Activated T-cell treated with anti-CD3 and anti-CD28 coated beads for 4 hours (primary cell): ENCODE measurements around the gene GPR22.

Experiments
- DNase-seq: peaks from one replicate; pipeline ENCODE4 v3.0.0-alpha.2; 2020

GPR22 gene, protein sequence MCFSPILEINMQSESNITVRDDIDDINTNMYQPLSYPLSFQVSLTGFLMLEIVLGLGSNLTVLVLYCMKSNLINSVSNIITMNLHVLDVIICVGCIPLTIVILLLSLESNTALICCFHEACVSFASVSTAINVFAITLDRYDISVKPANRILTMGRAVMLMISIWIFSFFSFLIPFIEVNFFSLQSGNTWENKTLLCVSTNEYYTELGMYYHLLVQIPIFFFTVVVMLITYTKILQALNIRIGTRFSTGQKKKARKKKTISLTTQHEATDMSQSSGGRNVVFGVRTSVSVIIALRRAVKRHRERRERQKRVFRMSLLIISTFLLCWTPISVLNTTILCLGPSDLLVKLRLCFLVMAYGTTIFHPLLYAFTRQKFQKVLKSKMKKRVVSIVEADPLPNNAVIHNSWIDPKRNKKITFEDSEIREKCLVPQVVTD

DNA sequence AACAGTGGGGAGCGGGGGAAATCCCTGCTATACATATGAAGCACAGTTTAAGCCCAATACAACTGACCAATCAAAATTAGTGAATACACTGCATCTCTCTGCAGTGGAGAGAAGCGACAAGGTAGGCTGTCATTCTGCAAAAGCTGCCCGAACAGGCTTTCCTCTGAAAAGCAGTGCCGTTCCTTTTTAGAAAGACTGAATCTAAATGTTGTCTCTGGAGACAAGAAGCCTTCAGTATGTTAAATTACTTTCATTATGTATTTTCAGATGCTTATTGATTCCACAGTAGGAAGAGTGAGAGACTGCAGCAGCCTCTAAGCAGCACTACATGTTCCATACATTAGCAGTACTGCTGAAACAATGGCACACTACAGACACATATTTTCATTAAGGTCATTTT, at the start of gene GPR22:
Gene GPR22 (plus strand): TSS at position 129 of the 400 bp plus-strand sequence. CDS start 4,004 bp downstream, outside the sequence.
- no peak for DNase-seq

GRCh38 chr7:107427462-107427861, 42.4 kb upstream of the GPR22 start:
- no peak for DNase-seq

DNA sequence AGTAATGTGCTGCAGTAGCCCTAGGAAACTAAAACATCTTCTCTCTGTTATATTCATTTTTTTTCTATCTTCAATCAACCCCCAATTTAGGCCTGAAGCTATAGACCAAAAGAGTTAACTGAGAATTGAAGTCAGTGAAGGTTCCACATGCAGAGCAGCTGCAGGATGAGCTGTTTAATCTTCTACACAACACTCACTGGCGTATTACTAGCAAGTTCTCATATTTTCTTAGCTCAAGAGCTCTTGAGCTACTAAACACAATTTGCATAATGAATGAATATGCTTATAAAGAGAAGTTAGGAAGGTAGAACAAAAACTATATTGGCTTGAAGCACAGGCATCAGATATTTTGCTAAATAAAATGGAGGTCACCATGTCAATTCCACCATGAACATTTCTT, 41.2 kb upstream of the GPR22 start:
- no peak for DNase-seq

- DNase-seq = no peak
Measured at GRCh38 chr7:107430057-107430456, 39.8 kb upstream of the GPR22 start.

DNA sequence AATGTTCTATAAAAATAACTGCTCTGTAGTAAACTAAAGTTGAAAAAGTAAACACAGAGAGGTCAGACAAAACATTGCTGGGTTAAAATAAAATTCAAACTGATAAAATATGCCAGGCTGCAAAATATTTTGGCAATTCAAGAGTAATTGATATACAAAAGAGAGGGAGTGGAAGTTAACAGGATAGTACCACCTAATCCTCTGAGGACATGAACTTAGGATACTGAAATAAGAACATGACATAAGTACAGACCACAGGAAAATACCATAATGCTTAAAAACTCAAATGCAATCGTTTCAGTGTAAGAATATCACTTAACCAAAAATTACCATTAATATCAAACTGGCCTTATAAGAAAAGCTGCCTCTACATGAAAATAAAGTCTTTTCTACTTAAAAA, 37.6 kb upstream of the GPR22 start:
- DNase-seq = no peak

DNA sequence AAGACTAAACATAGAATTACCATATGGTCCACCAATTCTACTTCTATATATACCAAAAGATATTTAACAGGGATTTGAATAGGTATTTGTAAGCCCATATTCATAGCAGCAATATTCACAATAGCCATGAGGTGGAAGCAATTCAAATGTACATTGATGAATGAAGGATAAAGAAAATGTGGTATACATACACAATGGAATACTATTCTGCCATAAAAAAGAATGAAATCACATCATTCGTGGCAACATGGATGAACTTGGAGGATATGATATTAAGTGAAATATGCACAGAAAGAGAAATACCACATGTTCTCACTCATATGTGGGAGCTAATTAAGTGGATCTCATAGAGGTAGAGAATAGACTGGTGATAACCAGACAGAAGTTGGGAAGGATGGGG, 34.1 kb upstream of the GPR22 start:
- no peak for DNase-seq

DNA sequence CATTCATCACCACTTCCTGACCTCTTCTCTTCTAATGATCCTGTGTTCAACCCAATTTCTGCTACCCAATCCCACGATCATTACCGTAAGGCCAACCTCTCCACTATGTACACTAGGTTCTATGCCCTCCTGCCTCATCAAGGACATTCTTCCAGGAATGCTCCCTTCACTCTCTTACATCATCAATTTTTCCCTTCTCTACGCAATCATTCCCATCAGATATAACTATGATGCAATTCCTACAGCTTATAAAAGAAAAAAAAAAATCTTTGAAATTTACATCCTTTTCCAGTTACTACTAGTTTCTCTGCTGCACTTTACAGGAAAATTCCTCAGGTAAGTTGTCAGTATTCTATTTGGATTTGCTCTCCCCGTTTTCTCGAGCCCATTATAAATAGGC, 30.8 kb upstream of the GPR22 start:
- no peak for DNase-seq

GRCh38 chr7:107441581-107442422, 28.1 kb upstream of the GPR22 start:
- no peak for DNase-seq

DNA sequence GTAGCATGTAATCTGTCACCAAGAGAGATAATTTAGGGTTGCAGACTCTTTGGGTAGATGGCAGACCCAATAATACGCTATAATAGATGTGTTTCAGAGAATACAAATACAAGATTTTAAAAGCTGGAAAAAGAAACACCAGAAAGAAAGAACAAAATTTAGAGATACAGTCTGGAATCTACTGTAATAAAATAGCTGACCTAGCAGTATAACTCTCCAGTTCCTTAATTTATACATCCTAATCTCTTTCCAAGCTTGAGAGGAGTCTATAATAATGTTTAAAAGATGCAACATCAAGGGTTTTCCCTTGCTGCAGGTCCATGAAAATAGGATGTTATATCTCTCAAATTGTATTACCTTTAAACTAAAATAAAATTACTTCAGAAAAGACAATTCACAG, 27.2 kb upstream of the GPR22 start:
- no peak for DNase-seq

DNA sequence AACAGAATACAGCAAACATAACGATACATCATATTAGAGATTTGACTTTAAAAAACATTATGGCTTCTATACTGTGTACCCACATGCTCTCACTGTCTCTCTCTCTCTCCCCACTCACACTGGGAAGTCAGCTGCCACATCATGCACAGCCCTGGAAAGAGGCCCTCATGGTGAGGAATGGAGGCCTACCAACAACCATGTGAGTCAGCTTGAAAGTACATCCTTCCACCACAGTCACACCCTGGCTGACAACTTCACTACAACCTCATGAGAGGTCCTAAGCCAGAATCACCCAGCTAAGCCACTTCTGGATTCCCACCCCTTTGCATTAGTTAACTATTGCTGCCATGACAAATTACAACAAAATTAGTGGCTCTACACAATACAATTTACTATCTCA, 23.3 kb upstream of the GPR22 start:
- no peak for DNase-seq

DNA sequence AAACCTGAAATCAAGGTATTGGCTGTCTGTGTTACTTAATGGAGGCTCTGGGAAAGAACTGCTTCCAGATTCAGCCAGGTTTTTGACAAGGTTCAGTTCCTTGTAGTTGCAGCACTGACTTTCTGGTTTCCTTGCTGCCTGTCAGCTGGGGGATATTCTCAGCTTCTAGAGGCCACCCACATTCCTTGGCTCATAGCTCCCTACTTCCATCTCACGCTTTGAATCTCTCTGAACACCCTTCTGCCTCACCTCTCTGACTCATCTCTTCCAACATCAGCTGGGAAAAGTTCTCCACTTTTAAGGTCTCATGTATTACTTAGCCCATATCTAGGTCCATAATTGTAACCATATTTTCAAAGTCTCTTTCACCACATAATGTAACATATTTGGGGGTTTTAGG, 22.9 kb upstream of the GPR22 start:
- no peak for DNase-seq

- no peak for DNase-seq
Measured at GRCh38 chr7:107450970-107451369, 18.9 kb upstream of the GPR22 start.

- DNase-seq = no peak
Measured at GRCh38 chr7:107453388-107453787, 16.5 kb upstream of the GPR22 start.

DNA sequence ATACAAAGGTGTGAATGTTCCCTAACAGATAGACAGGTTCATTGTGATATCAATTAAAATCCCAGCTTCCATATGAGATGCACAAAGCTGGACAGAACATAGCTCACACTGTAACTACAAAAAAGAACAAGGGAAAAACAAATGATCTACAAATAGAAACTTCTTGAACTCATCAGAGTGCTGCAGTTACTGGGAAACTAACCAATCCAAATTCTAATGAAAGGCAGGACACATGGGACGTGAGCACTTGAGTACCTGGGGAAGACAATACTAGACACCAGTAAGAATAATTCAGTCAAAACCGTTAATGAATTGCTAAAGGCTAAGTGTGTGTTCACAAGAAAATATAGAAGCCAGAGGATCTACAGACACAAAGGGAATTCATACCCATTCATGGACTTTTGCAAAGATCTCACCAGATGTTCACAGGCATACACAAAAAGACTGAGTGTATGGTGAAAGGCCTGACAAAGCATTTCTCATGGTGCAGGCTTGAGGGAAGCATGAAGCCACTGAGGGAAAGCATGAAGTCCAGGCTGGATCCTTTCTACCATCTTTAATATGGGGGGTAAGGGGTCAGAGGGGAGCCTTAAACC, 7.8 kb upstream of the GPR22 start:
- no peak for DNase-seq

GRCh38 chr7:107463139-107464078, 6.4 kb upstream of the GPR22 start:
- DNase-seq = no peak

DNA sequence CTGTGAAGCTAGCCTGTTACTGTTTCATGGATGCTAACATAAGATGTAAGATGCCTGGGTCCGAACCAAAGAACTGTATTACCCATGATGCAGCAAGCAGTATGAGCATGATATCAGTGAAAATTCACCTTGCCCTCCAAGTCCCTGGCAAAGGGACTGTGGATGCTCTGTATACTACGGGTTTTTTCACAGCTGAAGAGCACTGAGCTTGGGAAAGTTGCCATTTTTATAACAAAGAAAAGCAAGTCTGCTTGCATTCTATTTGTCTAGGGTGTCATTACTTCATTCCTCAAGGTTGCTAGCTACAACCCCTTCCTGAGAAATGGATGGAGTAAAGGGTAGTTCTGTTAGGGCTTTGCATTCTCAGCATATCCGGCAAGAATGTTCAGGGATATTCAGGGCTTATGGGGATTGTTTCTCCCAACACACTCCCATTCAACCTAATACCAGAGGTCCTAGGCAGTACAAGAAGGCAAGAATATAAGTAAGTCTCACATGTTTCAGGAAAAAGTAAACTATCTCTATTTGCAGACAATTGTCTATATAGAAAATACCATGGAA, 5.1 kb upstream of the GPR22 start:
- no peak for DNase-seq

GRCh38 chr7:107467972-107468371, 1.9 kb upstream of the GPR22 start:
- no peak for DNase-seq

DNA sequence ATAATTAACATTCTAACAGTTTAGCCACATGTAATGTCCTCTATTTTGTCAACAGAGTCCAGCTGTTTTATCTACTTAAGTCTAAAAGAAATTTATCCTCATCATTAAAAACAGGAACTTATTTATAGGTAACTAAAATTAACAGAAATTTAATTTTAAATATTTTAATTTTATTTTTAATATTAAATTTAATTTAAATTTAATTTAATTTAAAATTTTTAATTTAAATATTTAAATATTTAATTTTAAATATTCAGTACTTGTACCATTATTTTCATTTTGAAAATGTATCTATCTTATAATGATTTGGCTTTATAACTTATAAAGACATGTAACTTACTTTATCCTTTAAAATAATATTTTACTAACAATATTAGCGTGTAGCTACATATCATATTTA, 1.0 kb upstream of the GPR22 start:
- DNase-seq = no peak

DNA sequence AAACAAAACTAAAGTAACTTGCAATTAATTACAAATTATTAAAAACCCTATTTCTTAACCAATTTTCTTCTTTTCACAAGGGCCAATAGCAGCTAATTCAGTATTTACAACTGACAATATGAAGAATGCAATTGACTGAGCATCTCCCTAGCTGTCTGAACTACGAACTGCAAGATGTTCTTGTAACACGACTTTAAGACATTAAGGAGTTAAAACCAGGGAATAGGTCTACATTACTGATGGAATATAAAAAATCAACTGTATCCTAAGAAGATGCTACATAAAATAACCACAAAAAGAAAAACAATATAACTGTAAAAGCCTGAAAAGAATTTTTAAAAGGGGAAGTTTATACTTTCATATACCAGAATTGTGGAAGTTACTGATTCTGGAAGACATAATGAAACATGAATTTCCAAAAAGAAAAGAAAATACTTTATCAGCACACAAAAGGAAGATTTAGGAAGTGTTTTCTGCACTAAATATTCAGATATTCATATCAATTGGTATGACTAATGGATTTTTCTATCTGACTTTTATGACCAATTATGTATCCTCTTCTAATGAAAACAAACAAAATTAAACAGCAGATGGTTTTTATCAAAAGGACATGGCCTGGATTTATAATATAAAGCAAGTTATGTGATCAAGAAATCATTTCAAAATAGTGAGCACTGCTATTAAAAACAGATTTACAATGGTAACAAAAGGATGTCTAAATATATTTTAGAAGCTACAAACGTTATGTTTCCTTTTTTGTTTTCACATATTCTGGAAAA, 1.6 kb downstream of the GPR22 start:
- DNase-seq = no peak

- DNase-seq = no peak
Measured at GRCh38 chr7:107472116-107472515, 2.3 kb downstream of the GPR22 start.

DNA sequence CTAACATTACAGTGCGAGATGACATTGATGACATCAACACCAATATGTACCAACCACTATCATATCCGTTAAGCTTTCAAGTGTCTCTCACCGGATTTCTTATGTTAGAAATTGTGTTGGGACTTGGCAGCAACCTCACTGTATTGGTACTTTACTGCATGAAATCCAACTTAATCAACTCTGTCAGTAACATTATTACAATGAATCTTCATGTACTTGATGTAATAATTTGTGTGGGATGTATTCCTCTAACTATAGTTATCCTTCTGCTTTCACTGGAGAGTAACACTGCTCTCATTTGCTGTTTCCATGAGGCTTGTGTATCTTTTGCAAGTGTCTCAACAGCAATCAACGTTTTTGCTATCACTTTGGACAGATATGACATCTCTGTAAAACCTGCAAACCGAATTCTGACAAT, 4.3 kb downstream of the GPR22 start:
- DNase-seq = no peak
